BJ (cell line): ENCODE results near the gene R3HDML. TPM values are rescaled to one million over a fixed set of nuclear protein-coding genes. Genes with fewer than 3 reads are reported as not detected.

ENCODE experiments used
- CTCF ChIA-PET: fragments of 350-600 bp; formaldehyde crosslinking; extraction: SDS; loops from one replicate; lab custom pipeline; 2021; ENCODE audit warnings: antibody characterized with exemption, inconsistent platforms; lab: Yijun Ruan, JAX
- POLR2A ChIA-PET: fragments of 300-600 bp; sonication (Branson Sonifier 250); formaldehyde crosslinking; extraction: SDS; loops from one replicate; lab custom pipeline; 2021; ENCODE audit warnings: antibody characterized with exemption; lab: Charles Lee
- DNase-seq: peaks from one replicate; pipeline ENCODE4 v3.0.0-alpha.2; 2011; ENCODE audit warnings: low read depth
- H3K27me3 ChIP-seq: 2 replicates; pipeline ENCODE4 v1.6.0; 2011; ENCODE audit warnings: low read length; ENCODE audit not compliant: control insufficient read depth, insufficient read depth
- H3K36me3 ChIP-seq: 2 replicates; pipeline ENCODE4 v1.5.1; 2011; ENCODE audit warnings: low read length; ENCODE audit not compliant: control insufficient read depth, insufficient read depth
- H3K4me3 ChIP-seq: 2 replicates; pipeline ENCODE4 v1.5.1; 2011; ENCODE audit warnings: low read depth, mild to moderate bottlenecking, control low read depth, low read length
- polyA plus RNA-seq: library from polyadenylated mRNA; depleted of rRNA; stranded (reverse); fragments of >200 nt; gene quantifications from 2 replicates; pipeline ENCODE4 v1.2.3, GENCODE V29; 2011; rRNA removed
- small RNA-seq: library from RNA; depleted of rRNA; stranded (forward); fragments of <200 nt; gene quantifications from one replicate; pipeline ENCODE3, GENCODE V24; 2012; ENCODE audit warnings: low replicate concordance, low read depth; ENCODE audit not compliant: insufficient read length
- TF ChIP-seq, protein P1 (sequence below): IDR thresholded peaks from 2 replicates; pipeline ENCODE4 v1.5.1; 2011; ENCODE audit warnings: low read depth, mild to moderate bottlenecking, control low read depth, inconsistent platforms, low read length, moderate library complexity; ENCODE audit not compliant: insufficient read depth

The R3HDML gene
- polyA plus RNA-seq, 1 experiment: not detected

DNA sequence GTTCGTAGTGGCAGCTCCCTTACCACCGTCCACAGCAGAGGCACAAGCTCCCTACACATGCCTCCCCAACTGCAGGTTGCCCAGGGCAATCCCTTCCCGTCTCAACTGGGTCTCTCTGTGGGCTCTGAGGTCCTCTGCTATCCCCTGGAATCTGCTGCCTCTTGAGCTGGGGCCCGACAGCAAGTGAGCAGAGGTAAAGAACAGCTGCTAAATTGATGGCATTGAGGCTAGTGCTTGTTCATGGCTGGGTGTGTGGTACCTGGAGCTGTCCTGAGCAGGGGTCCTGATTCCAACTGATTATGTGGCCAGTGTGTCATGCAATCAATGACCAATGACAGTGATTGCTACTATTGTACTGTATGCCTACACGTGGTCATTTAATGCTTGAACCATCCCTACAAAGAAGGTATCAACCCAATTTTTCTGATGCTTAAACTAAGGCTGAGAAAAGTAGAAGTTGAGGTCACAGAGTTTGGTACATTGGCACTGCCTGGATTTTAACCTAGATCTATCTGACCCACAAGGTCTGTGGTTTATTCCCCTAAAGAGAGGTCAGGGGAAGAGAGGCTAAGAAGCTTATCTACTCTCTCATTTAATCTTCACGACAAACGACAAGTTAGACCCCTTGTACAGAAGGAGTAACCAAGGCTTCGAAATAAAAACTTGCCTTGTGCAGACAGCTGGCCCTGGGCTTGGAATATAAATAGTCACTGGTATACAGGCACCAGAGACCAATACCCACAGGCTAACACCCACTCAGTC is 59.7 kb downstream of the R3HDML start:
- H3K27me3 ChIP-seq: peaks cover 8% of the 10 kb centered on the region
- TF ChIP-seq, protein P1, sequence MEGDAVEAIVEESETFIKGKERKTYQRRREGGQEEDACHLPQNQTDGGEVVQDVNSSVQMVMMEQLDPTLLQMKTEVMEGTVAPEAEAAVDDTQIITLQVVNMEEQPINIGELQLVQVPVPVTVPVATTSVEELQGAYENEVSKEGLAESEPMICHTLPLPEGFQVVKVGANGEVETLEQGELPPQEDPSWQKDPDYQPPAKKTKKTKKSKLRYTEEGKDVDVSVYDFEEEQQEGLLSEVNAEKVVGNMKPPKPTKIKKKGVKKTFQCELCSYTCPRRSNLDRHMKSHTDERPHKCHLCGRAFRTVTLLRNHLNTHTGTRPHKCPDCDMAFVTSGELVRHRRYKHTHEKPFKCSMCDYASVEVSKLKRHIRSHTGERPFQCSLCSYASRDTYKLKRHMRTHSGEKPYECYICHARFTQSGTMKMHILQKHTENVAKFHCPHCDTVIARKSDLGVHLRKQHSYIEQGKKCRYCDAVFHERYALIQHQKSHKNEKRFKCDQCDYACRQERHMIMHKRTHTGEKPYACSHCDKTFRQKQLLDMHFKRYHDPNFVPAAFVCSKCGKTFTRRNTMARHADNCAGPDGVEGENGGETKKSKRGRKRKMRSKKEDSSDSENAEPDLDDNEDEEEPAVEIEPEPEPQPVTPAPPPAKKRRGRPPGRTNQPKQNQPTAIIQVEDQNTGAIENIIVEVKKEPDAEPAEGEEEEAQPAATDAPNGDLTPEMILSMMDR: no peak
- DNase-seq: no peak
- no peaks in the 10 kb centered on the region for H3K36me3 ChIP-seq
- POLR2A ChIA-PET: no interaction called here
- H3K4me3 ChIP-seq: no peak overlapping the region
- CTCF ChIA-PET: interaction anchor here (1.6 to 3.0 kb wide), 3 partner anchors 11 to 75 kb away, joined by 3 to 19 read pairs (median 13); no protein-coding TSS in a partner anchor

DNA sequence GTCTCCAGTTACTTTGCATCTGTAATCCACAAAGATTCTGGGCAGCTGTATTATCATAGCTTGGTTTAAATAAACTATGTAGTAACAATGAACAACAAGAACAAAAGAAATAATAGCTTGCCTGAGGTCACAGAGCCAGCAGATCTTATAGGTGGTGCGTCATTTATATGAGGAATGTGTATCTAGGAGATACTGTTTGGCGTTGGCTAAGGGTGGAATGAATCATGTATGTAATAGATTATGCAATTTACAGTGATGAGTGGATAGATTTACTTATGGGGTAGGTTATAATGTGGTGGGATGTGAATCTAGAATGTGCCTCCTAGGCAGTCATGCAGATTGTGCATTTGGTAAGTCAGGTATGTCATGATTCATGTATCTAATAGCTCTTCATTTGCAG is 61.5 kb downstream of the R3HDML start:
- Histone ChIP-seq H3K36me3 (no peaks in the 10 kb centered on the region), H3K27me3 (peaks cover 7% of the 10 kb centered on the region), H3K4me3 (no peak overlapping the region)
- POLR2A ChIA-PET: no interaction called here
- TF ChIP-seq, protein P1: no peak
- CTCF ChIA-PET: interaction anchor here (1.0 to 1.2 kb wide), 4 partner anchors 9 to 63 kb away, joined by 3 to 4 read pairs (median 3); no protein-coding TSS in a partner anchor
- DNase-seq: no peak

DNA sequence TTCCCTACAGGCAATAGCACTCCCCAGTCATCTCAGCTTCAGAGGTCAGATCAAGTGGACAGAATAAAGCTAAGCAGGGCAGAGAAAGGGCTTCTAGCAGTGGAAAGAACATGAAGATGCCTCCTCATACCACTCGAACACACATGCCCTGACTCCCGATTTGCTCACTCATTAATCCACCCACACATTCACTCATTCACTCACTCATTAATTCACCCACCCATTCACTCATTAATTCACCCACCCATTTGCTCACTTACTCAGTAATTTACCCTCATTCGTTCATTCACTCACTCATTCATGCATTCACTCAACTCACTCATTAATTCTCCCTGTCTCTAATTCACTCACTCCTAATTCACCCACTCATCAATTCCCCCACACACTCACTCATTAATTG is 62.6 kb downstream of the R3HDML start:
- CTCF ChIA-PET: interaction anchor here (1.0 kb wide), 1 partner anchor 14 kb away, joined by 3 read pairs; no protein-coding TSS in a partner anchor
- TF ChIP-seq, protein P1: no peak
- POLR2A ChIA-PET: no interaction called here
- Histone ChIP-seq H3K4me3 (no peak overlapping the region), H3K27me3 (peaks cover 6% of the 10 kb centered on the region), H3K36me3 (no peaks in the 10 kb centered on the region)
- DNase-seq: no peak

DNA sequence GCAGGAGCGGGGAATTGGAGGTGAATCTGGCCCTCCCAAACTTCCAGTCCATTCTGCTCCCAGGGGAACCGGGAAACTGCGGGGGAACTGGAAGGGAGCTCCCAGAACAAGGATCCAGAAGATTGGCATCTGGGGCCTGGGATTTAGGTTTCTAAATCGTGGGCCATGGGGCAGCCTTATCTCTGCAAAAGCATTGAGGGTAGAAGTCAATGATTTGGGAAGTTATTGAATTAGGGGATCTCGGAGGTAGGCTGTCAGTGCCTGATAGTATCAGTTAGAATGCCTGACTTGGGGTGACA is 63.8 kb downstream of the R3HDML start:
- ChIA-PET CTCF (interaction anchor here (0.7 to 0.8 kb wide), 2 partner anchors 89 to 1454 kb away, joined by 3 read pairs; no protein-coding TSS in a partner anchor), POLR2A (no interaction called here)
- Histone ChIP-seq H3K4me3 (no peak overlapping the region), H3K36me3 (no peaks in the 10 kb centered on the region), H3K27me3 (peaks cover 5% of the 10 kb centered on the region)
- DNase-seq: no peak
- TF ChIP-seq, protein P1: no peak

Small RNA genes lying within 50 kb of the gene (small RNA-seq; reads per million reads assigned to genes)
- gene RF00019: not detected

Other genes with a start within 250 kb of the R3HDML start
- 9.5 and 14.7 TPM in 2 replicates for gene JPH2, start 149.9 kb upstream of the R3HDML start, polyA plus RNA-seq
- 50.2 and 55.5 TPM in 2 replicates for gene OSER1, start 126.3 kb upstream of the R3HDML start, polyA plus RNA-seq
- not detected in 2 replicates for gene GDAP1L1, start 89.7 kb upstream of the R3HDML start, polyA plus RNA-seq
- 3.8 and 6.7 TPM in 2 replicates for gene FITM2, start 25.8 kb upstream of the R3HDML start, polyA plus RNA-seq
- gene HNF4A, start 18.7 kb downstream of the R3HDML start, polyA plus RNA-seq: 0.04 TPM in 1 of 2 replicates, not detected in the other
- 9.4 and 13.8 TPM in 2 replicates for gene TTPAL, start 138.8 kb downstream of the R3HDML start, polyA plus RNA-seq
- 284 and 333 TPM in 2 replicates for gene SERINC3, start 185.0 kb downstream of the R3HDML start, polyA plus RNA-seq
- 130 and 186 TPM in 2 replicates for gene PKIG, start 245.5 kb downstream of the R3HDML start, polyA plus RNA-seq